GM12801 (cell line): ENCODE measurements around the gene RXRA.

Experiments
- TF ChIP-seq, protein P1 (sequence below): IDR thresholded peaks from one replicate; pipeline ENCODE4 v1.5.1; 2011; ENCODE audit warnings: control low read depth; ENCODE audit not compliant: insufficient read length; ENCODE audit errors: extremely low read depth

Gene RXRA

GRCh38 chr9:134379831-134380365 is 53.6 kb downstream of the RXRA start:
- TF ChIP-seq, protein P1, sequence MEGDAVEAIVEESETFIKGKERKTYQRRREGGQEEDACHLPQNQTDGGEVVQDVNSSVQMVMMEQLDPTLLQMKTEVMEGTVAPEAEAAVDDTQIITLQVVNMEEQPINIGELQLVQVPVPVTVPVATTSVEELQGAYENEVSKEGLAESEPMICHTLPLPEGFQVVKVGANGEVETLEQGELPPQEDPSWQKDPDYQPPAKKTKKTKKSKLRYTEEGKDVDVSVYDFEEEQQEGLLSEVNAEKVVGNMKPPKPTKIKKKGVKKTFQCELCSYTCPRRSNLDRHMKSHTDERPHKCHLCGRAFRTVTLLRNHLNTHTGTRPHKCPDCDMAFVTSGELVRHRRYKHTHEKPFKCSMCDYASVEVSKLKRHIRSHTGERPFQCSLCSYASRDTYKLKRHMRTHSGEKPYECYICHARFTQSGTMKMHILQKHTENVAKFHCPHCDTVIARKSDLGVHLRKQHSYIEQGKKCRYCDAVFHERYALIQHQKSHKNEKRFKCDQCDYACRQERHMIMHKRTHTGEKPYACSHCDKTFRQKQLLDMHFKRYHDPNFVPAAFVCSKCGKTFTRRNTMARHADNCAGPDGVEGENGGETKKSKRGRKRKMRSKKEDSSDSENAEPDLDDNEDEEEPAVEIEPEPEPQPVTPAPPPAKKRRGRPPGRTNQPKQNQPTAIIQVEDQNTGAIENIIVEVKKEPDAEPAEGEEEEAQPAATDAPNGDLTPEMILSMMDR, result no peak

- TF ChIP-seq, protein P1, result no peak
Measured at GRCh38 chr9:134380542-134381271, 54.5 kb downstream of the RXRA start.

GRCh38 chr9:134381272-134381661 is 55.0 kb downstream of the RXRA start:
- TF ChIP-seq, protein P1, result no peak

DNA sequence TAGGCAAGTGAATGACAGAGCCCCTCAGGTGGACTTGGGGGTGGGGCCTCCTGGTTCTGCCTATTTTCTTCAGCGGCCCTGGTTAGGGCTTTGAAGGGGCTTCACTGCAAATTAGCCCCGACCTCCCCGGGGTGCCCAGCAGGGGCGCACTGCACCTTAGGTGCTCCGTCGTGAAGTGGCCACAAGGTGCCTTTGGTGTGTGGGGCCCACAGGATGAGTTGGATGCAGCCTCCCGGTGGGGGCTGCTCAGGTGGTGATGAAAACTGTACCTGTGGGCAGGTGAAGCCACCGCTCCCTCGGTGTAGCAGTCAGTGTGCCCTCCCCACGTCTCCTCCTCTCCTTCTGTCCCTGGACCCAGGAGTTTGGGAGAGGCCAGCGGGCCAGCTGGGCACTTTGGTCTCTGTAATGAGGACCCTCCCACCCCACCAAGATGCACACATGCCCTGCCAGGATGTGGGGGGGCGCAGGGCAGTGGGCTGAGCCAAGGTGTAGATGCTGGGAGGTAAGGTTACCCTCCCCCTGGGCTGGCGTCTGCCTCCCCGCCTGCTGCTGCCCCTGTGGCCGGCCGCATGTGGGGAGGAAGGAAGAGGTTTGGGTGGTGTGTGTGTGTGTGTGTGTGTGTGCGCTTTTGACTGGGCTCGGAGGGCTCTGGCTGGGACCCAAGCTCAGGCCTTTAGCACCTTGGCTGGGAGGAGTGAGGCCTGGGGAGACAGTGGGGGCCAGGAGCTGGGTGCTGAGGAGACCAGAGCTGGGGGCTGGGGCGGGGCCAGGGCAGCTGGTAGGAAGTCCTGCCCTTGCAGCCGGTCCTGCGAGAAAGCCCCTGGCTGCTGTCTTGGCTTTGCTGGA is 55.6 kb downstream of the RXRA start:
- TF ChIP-seq, protein P1, result no peak

GRCh38 chr9:134382733-134383132 is 56.5 kb downstream of the RXRA start:
- TF ChIP-seq, protein P1, result no peak

DNA sequence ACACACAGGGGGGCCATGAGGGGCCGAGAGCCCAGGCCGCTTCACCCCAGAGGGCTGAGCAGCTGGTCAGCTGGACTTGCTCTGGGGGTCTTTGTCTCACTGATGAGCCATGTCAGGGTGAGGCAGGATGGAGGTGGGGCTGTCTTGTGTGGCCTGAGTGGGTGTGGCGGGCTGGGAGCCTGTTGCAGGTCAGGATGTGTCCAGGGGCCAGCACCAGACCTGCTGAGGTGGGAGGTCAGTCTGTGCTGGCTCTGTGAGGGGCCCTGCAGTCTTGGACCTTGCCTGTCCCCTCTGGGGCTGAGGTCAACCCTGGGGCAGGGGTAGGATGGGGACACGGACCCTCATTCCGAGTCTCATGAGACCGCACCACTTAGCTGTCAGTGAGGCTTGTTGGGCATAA is 56.9 kb downstream of the RXRA start:
- TF ChIP-seq, protein P1, result no peak

DNA sequence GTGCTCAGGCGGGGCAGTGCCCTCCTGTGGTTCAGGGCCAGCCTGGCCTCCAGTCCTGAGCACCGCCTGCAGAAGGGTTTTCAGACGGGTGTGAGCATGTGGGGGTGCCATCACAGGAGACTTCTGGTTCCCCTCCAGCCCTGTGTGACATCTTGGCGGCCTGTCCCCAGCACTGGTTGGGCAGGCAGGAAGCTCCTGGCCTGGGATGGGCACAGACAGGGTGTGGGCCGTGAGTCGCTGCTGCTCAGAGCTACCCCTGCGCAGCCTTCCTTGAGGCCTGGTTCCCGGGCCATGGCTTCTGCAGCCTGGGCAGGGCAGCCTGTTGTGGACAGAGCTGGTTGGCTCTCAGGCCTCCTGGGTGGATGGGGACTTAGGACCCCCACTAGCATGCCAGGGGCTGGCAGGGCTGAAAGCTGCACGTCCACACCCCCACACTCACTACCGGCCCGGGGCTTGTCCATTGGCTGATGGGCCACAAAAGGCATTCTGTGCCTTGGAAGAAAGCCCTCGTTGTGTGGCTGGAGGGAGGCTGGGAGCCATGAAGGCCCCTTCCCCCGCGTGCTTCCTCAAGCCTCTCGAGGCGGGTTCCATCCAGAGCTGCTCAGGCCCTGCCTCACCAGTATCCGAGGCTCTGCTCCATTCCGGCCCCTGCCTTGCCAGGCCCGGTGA is 58.7 kb downstream of the RXRA start:
- TF ChIP-seq, protein P1, result no peak
